ENCODE results near the gene C1orf35. TPM values are rescaled to one million over a fixed set of nuclear protein-coding genes. Genes with fewer than 3 reads are reported as not detected.

Gene C1orf35
- total and polyA plus RNA-seq, 2 of the 4 experiments (the other 2 are of a cell fraction): 4.3 to 13.0 TPM

DNA sequence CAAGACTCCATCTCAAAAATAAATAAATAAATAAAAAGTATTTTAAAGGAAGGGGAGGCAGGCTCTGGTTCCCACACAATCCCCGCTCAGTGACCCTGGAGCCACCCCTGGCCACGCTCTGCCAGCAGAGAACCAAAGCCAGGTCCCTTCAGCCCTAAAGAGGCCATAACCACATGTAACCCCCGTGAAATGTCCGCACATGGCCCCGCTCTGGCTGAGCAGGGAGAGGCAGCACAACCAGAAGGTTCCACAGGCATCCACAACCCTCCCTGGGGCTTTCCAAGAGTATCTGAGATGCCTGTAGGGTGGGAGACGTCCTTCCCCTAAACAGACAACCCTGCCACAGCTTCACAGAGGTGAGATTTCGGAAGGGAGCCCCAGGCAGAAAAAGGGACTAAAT lies 22.0 kb downstream of the C1orf35 start:
- no peak overlapping the region; a peak in 1 of 4 replicates for H4K8ac ChIP-seq (ENCODE audit: low read depth in 2 of 2, low read length in 2 of 2)
- H3K9me1 ChIP-seq (ENCODE audit: insufficient read depth, low read length): peaks cover 10% of the 10 kb centered on the region; the same call in 1 of the 2 replicates
- no peak overlapping the region for H2BK5ac ChIP-seq (ENCODE audit: low read depth, low read length, poor library complexity, severe bottlenecking)
- no peak overlapping the region for H3K56ac ChIP-seq (ENCODE audit: extremely low read depth, insufficient read depth, low read length)
- H3K4ac ChIP-seq (ENCODE audit: low read depth, low read length): no peak overlapping the region
- ChIA-PET CTCF (interaction anchor here (1.1 kb wide), 1 partner anchor 33 kb away, joined by 5 read pairs; no protein-coding TSS in a partner anchor), POLR2A (ENCODE audit: unreplicated experiment) (no interaction called here)
- no peak overlapping the region for H3K23ac ChIP-seq (ENCODE audit: low read depth, low read length)
- H2BK20ac ChIP-seq (ENCODE audit: low read depth, low read length): no peak overlapping the region
- ATAC-seq (ENCODE audit: low read depth): no peak
- no peak overlapping the region for H4K91ac ChIP-seq (ENCODE audit: insufficient read depth, low read depth, low read length)
- H3K9me3 ChIP-seq (ENCODE audit: control insufficient read depth, insufficient read depth, low read length): no peaks in the 10 kb centered on the region
- peaks cover 3 to 30% of the 10 kb centered on the region in 2 experiments; a peak in 2 of 4 replicates for H3K79me1 ChIP-seq (ENCODE audit: low read depth in 1 of 2, low read length in 2 of 2)
- H3K27me3 ChIP-seq (ENCODE audit: control insufficient read depth, insufficient read depth, low read length): no peaks in the 10 kb centered on the region
- no peak for TF ChIP-seq CEBPB (IDR thresholded peaks at IDR 0.05; ENCODE audit: low read depth, low read length)
- no peak for TF ChIP-seq BHLHE40 (IDR thresholded peaks at IDR 0.05; ENCODE audit: low read depth, low read length)
- no peak for TF ChIP-seq POLR2A (IDR thresholded peaks at IDR 0.05; ENCODE audit: low read depth, low read length)
- TF ChIP-seq RAD21 (IDR thresholded peaks at IDR 0.05; ENCODE audit: low read length): no peak
- no peak for TF ChIP-seq RCOR1 (IDR thresholded peaks at IDR 0.05; ENCODE audit: insufficient replicate concordance, low read length)
- TF ChIP-seq MAFK (IDR thresholded peaks at IDR 0.05; ENCODE audit: low read depth, low read length): no peak
- TF ChIP-seq CHD1 (IDR thresholded peaks at IDR 0.05; ENCODE audit: low read depth, low read length): no peak
- TF ChIP-seq NFE2L2 (IDR thresholded peaks at IDR 0.05; ENCODE audit: low read depth, low read length): no peak
- no peak for TF ChIP-seq SMC3 (IDR thresholded peaks at IDR 0.05; ENCODE audit: low read depth, low read length)
- TF ChIP-seq, protein P1, sequence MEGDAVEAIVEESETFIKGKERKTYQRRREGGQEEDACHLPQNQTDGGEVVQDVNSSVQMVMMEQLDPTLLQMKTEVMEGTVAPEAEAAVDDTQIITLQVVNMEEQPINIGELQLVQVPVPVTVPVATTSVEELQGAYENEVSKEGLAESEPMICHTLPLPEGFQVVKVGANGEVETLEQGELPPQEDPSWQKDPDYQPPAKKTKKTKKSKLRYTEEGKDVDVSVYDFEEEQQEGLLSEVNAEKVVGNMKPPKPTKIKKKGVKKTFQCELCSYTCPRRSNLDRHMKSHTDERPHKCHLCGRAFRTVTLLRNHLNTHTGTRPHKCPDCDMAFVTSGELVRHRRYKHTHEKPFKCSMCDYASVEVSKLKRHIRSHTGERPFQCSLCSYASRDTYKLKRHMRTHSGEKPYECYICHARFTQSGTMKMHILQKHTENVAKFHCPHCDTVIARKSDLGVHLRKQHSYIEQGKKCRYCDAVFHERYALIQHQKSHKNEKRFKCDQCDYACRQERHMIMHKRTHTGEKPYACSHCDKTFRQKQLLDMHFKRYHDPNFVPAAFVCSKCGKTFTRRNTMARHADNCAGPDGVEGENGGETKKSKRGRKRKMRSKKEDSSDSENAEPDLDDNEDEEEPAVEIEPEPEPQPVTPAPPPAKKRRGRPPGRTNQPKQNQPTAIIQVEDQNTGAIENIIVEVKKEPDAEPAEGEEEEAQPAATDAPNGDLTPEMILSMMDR (conservative IDR thresholded peaks at IDR 0.05; ENCODE audit: low read depth, low read length): no peak
- TF ChIP-seq MXI1 (IDR thresholded peaks at IDR 0.05; ENCODE audit: borderline replicate concordance, low read depth, low read length): no peak
- TF ChIP-seq FOS (IDR thresholded peaks at IDR 0.05; ENCODE audit: low read depth, low read length): no peak
- TF ChIP-seq, protein P2, sequence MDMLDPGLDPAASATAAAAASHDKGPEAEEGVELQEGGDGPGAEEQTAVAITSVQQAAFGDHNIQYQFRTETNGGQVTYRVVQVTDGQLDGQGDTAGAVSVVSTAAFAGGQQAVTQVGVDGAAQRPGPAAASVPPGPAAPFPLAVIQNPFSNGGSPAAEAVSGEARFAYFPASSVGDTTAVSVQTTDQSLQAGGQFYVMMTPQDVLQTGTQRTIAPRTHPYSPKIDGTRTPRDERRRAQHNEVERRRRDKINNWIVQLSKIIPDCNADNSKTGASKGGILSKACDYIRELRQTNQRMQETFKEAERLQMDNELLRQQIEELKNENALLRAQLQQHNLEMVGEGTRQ (IDR thresholded peaks at IDR 0.05; ENCODE audit: low read depth, low read length): no peak
- TF ChIP-seq, protein P3, sequence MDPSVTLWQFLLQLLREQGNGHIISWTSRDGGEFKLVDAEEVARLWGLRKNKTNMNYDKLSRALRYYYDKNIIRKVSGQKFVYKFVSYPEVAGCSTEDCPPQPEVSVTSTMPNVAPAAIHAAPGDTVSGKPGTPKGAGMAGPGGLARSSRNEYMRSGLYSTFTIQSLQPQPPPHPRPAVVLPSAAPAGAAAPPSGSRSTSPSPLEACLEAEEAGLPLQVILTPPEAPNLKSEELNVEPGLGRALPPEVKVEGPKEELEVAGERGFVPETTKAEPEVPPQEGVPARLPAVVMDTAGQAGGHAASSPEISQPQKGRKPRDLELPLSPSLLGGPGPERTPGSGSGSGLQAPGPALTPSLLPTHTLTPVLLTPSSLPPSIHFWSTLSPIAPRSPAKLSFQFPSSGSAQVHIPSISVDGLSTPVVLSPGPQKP (IDR thresholded peaks at IDR 0.05; ENCODE audit: borderline replicate concordance, low read depth, low read length): no peak
- no peak for TF ChIP-seq MAZ (IDR thresholded peaks at IDR 0.05; ENCODE audit: borderline replicate concordance, low read depth, low read length)
- TF ChIP-seq RFX5 (IDR thresholded peaks at IDR 0.05; ENCODE audit: low read depth, low read length): no peak
- H3K4me3 ChIP-seq (ENCODE audit: insufficient read depth, low read depth, low read length): peak overlapping the region; percentile 82
- peaks cover 2% of the 10 kb centered on the region; the same call in 1 of the 2 replicates for H3K36me3 ChIP-seq (ENCODE audit: control insufficient read depth, insufficient read depth, low read length)
- H4K20me1 ChIP-seq (ENCODE audit: insufficient read depth, low read length): peaks cover 42% of the 10 kb centered on the region
- H2BK120ac ChIP-seq (ENCODE audit: low read depth, low read length): no peak overlapping the region
- no CpG with 5 or more reads among the region's 7 CpGs for WGBS, 2 experiments (ENCODE audit: extremely low coverage in 2 of 2, insufficient read length in 1 of 2)
- BruUV-seq (replicated peaks): no TSS peak
- no peak overlapping the region for H4K5ac ChIP-seq (ENCODE audit: low read depth, low read length)
- no peak for DNase-seq
- peak overlapping the region; percentile 70 for H2AK9ac ChIP-seq (replicated peaks; ENCODE audit: low read depth, low read length, poor library complexity)
- peak overlapping the region; percentile 97 for H3K9ac ChIP-seq (ENCODE audit: low read depth, low read length)
- dilution Hi-C loops (cut with HindIII; ENCODE audit: low sequenced_read_pairs, unreplicated experiment): no loop called here
- H2AFZ ChIP-seq (replicated peaks; ENCODE audit: low read length, poor library complexity): no peak overlapping the region
- no peak overlapping the region for H2AK5ac ChIP-seq (ENCODE audit: low read depth, low read length)
- intact Hi-C loops (cut with micrococcal nuclease): loop anchor here (5.0 to 10.0 kb wide), 4 partner anchors 84 to 596 kb away; partner anchors contain the start of gene WNT9A
- no peak overlapping the region; the same call in 1 of the 2 replicates for H3K27ac ChIP-seq (ENCODE audit: insufficient read depth, low read length)
- no peak overlapping the region for H2BK15ac ChIP-seq (ENCODE audit: low read depth, low read length)
- in situ Hi-C loops (cut with MboI; ENCODE audit: low sequenced_read_pairs): loop anchor here (10.0 kb wide), 1 partner anchor 316 kb away; no protein-coding TSS in a partner anchor
- peaks cover 14% of the 10 kb centered on the region for H3K4me1 ChIP-seq (ENCODE audit: control insufficient read depth, insufficient read depth, low read length)
- peak overlapping the region; percentile 100 for H3K4me2 ChIP-seq (ENCODE audit: low read depth, low read length)
- H3K18ac ChIP-seq (ENCODE audit: low read depth, low read length): no peak overlapping the region
- H3K14ac ChIP-seq (replicated peaks; ENCODE audit: low read depth, low read length): no peak overlapping the region

All from IMR-90 (cell line).